ENCODE data around the gene HPS1.

DNA sequence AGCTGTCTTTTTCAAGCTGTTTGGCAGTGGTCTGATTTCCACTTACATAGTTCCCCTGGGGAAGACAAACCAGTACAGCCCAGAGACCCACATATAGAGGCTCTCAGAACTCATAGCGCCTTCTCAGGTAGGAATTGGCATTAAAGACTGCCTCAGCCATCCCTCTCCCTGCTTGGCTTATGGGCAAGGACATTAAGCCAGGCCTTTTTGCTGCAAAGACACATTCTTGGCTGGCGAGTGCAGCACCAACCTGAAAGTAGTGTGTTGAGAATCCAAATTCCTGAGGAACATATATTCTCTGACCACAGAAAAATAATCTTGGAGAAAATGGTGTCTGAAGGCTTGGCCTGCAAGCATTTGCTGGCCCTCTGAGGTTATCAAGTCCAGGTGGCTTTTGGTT, 39.2 kb upstream of the HPS1 start:
- TF ChIP-seq, protein P1, sequence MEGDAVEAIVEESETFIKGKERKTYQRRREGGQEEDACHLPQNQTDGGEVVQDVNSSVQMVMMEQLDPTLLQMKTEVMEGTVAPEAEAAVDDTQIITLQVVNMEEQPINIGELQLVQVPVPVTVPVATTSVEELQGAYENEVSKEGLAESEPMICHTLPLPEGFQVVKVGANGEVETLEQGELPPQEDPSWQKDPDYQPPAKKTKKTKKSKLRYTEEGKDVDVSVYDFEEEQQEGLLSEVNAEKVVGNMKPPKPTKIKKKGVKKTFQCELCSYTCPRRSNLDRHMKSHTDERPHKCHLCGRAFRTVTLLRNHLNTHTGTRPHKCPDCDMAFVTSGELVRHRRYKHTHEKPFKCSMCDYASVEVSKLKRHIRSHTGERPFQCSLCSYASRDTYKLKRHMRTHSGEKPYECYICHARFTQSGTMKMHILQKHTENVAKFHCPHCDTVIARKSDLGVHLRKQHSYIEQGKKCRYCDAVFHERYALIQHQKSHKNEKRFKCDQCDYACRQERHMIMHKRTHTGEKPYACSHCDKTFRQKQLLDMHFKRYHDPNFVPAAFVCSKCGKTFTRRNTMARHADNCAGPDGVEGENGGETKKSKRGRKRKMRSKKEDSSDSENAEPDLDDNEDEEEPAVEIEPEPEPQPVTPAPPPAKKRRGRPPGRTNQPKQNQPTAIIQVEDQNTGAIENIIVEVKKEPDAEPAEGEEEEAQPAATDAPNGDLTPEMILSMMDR (conservative IDR thresholded peaks at IDR 0.05; ENCODE audit: low read length), result no peak
- TF ChIP-seq EZH2phosphoT487 (IDR thresholded peaks at IDR 0.05; ENCODE audit: borderline replicate concordance, low read depth, low read length), result no peak

All from OCI-LY7 (cell line).